GM12891 (cell line): ENCODE data around the gene BNC2.

Source experiments
- DNase-seq: peaks from one replicate; pipeline ENCODE4 v3.0.0; 2011; ENCODE audit warnings: low spot score; ENCODE audit not compliant: insufficient read length
- FAIRE-seq: peaks from 2 replicates; lab custom pipeline; 2011; peaks lifted over from hg19 to GRCh38; lab: Jason Lieb, UNC
- PAX5 ChIP-seq: IDR thresholded peaks from 2 replicates; pipeline ENCODE4 v1.6.1; 2011; ENCODE audit warnings: low read length, moderate library complexity, mild to moderate bottlenecking; ENCODE audit not compliant: insufficient read depth, severe bottlenecking
- POLR2A ChIP-seq: IDR thresholded peaks from 2 replicates; pipeline ENCODE4 v1.6.1; 2011; ENCODE audit warnings: low read depth, low read length, control low read depth
- POLR2AphosphoS5 ChIP-seq: IDR thresholded peaks from 2 replicates; pipeline ENCODE4 v1.6.1; 2011; ENCODE audit warnings: low read depth, low read length, control low read depth
- POU2F2 ChIP-seq: IDR thresholded peaks from 2 replicates; pipeline ENCODE4 v1.6.1; 2011; ENCODE audit warnings: low read depth, mild to moderate bottlenecking, control low read depth, low read length, moderate library complexity
- SPI1 ChIP-seq: IDR thresholded peaks from 2 replicates; pipeline ENCODE4 v1.6.1; 2011; ENCODE audit warnings: low read depth, low read length, control low read depth
- TAF1 ChIP-seq: IDR thresholded peaks from 2 replicates; pipeline ENCODE4 v1.6.1; 2011; ENCODE audit warnings: low read depth, low read length, control low read depth

The BNC2 gene

GRCh38 chr9:16755467-16756160 is 114.9 kb downstream of the BNC2 start:
- TF ChIP-seq POLR2A (no peak), TAF1 (no peak), POLR2AphosphoS5 (no peak), SPI1 (no peak), POU2F2 (no peak), PAX5 (no peak)
- DNase-seq (no peak), FAIRE-seq (no peak)

- DNase-seq = no peak
- FAIRE-seq = no peak
- TF ChIP-seq PAX5 = no peak
- TF ChIP-seq POLR2AphosphoS5 = no peak
- no peak for TF ChIP-seq POU2F2
- no peak for TF ChIP-seq POLR2A
- no peak for TF ChIP-seq TAF1
- TF ChIP-seq SPI1 = no peak
Observed at GRCh38 chr9:16754662-16755061, 115.8 kb downstream of the BNC2 start.

- DNase-seq (no peak), FAIRE-seq (no peak)
- TF ChIP-seq PAX5 = no peak
- no peak for TF ChIP-seq POLR2AphosphoS5
- no peak for TF ChIP-seq TAF1
- no peak for TF ChIP-seq POLR2A
- no peak for TF ChIP-seq POU2F2
- TF ChIP-seq SPI1 = no peak
Observed at GRCh38 chr9:16753256-16753655, 117.2 kb downstream of the BNC2 start.

- FAIRE-seq = no peak
- TF ChIP-seq POLR2A (no peak), SPI1 (no peak), POLR2AphosphoS5 (no peak), TAF1 (no peak), PAX5 (no peak), POU2F2 (no peak)
Observed at GRCh38 chr9:16752601-16753000, 117.9 kb downstream of the BNC2 start.

GRCh38 chr9:16750553-16750952 is 119.9 kb downstream of the BNC2 start:
- FAIRE-seq = no peak
- DNase-seq = no peak
- TF ChIP-seq POLR2A (no peak), POLR2AphosphoS5 (no peak), PAX5 (no peak), TAF1 (no peak), SPI1 (no peak), POU2F2 (no peak)

More at GRCh38 chr9:16752601-16753000, 117.9 kb downstream of the BNC2 start:
- no peak for DNase-seq

- TF ChIP-seq TAF1 = no peak
- no peak for TF ChIP-seq SPI1
- no peak for TF ChIP-seq POLR2AphosphoS5
- TF ChIP-seq PAX5 = no peak
- no peak for TF ChIP-seq POLR2A
- no peak for TF ChIP-seq POU2F2
- FAIRE-seq (no peak), DNase-seq (no peak)
Observed at GRCh38 chr9:16745359-16745758, 125.1 kb downstream of the BNC2 start.

- TF ChIP-seq POLR2AphosphoS5 = no peak
- no peak for TF ChIP-seq TAF1
- TF ChIP-seq SPI1 = no peak
- no peak for TF ChIP-seq POLR2A
- TF ChIP-seq POU2F2 = no peak
- no peak for TF ChIP-seq PAX5
- FAIRE-seq (no peak), DNase-seq (no peak)
Observed at GRCh38 chr9:16744394-16744793, 126.1 kb downstream of the BNC2 start.

- DNase-seq = no peak
- FAIRE-seq = no peak
- no peak for TF ChIP-seq POLR2A
- no peak for TF ChIP-seq POLR2AphosphoS5
- no peak for TF ChIP-seq PAX5
- TF ChIP-seq TAF1 = no peak
- no peak for TF ChIP-seq POU2F2
Observed at GRCh38 chr9:16743375-16743774, 127.1 kb downstream of the BNC2 start.

GRCh38 chr9:16735001-16735400 is 135.5 kb downstream of the BNC2 start:
- no peak for TF ChIP-seq PAX5
- no peak for TF ChIP-seq POLR2A
- no peak for TF ChIP-seq POLR2AphosphoS5
- no peak for TF ChIP-seq SPI1
- no peak for TF ChIP-seq TAF1
- no peak for TF ChIP-seq POU2F2
- DNase-seq = no peak
- no peak for FAIRE-seq

- no peak for FAIRE-seq
- TF ChIP-seq POU2F2 (no peak), SPI1 (no peak), PAX5 (no peak), POLR2AphosphoS5 (no peak), TAF1 (no peak), POLR2A (no peak)
- DNase-seq = no peak
Observed at GRCh38 chr9:16732546-16732945, 137.9 kb downstream of the BNC2 start.
